Stimulated activated naive CD8-positive, alpha-beta T cell treated with anti-CD3 and anti-CD28 coated beads, Interleukin-15, Interleukin-2, amounts not matched to agents 100 U/mL and 50 U/mL, for 24 hours (primary cell): ENCODE data around the gene ATP13A1.

Source experiments
- ATAC-seq: fragments of 150-1000 bp; cut with Tn5 transposase; one replicate; pipeline ENCODE4 v1.10.0; 2021
- DNase-seq: peaks from one replicate; pipeline ENCODE4 v3.0.0; 2021

Gene ATP13A1

DNA sequence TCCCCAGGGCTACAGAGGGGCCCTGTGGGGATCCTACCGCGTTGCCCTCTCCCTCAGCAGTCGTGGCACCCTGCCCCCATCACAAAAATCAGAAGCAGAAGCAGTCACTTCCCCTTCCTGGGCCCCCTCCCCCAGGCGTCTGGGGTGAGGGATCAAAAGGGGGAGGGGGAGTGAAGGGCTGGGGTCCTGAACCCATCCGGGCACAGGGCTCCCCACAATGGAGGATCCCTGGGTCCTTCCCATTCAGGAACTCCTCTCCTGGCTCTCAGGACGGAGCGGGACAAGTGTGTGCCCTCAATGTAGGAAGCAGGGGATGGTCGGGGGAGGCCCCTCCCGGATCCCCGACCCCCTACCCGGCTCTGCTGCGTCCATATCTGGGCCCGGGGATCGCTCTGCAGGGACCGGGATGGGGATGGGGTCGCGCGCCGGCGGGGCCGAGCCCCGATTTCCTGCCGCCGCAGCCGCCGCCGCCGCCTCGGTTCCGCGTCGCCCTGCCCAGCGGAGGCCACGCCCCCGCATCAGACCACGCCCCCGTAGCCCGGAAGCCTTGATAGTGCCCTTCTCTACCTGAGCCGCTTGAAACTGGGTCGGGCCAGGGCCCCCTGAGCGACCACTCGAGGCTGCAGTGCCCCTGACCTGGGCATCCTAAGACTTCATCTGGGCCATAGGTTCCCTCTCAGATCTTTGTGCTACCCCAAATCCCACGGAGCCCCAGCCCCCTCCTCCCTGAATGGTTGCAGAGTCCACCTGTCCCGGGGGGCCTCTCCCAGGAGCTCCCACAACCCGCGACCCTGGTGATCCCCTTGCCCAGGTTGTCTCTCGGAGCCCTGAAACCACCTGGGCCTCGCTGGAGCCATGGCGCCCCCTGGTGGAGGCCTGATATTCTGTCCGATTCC is 20.1 kb downstream of the ATP13A1 start, which contains the start of gene GMIP:
Gene GMIP, minus strand, starts transcription at position 500 of the 896 bp plus-strand sequence. Its CDS starts 128 bp downstream, at position 372.
- DNase-seq, result peak; percentile 90
- ATAC-seq, result peak; percentile 79

- DNase-seq (peak; percentile 67), ATAC-seq (peak; percentile 68)
These were observed 20.8 kb downstream of the ATP13A1 start for GRCh38 chr19:19642506-19643157.

- ATAC-seq, result no peak
These were observed 25.8 kb downstream of the ATP13A1 start for GRCh38 chr19:19637523-19638251.

DNA sequence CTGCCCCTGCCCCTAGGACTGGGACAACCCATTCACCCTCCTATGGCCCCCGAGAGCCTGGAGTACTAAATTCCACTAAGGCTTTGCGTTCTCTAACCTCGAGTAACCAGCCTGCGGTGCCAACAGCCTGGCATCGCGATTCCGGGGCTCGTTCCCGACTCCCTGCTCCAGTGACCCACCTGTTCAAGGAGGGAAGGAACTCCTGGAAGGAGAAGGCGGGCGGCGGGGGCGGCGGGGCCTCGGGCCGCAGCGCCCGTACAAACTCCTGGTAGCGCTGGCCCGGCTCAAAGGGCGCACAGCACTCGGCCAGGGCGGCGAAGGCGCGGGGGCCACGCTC is 26.3 kb downstream of the ATP13A1 start:
- ATAC-seq (no peak), DNase-seq (no peak)

More at GRCh38 chr19:19637523-19638251, 25.8 kb downstream of the ATP13A1 start:
- DNase-seq, result no peak

DNA sequence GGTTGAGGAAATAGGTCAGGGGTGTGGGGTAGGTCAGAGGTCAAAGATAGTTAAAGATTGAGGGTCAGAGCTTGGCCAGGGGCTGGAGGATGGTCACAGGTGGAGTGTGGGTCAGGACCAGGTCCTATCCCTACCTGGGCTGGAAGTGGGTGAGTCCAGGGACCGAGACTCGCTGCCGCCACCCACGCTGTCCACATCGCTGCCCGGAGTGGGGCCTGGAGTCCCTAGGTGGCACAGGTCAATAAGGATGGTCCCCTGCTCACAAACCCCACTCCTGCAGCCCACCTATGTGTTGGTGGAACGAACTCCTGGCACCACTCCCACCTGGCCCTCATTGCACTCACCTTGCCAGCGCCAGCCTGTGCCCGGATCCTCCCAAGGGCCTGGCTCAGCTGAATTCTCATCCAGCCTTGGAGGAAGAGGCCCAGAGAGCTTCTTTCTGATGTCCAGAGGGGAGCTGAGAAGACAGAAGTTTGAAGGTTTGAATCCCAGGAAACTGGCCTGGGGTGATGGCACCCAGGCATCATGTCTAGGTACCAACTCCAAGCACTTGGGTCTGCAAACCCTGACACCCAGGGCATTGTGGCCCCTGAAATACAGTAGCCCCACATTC is 26.8 kb downstream of the ATP13A1 start:
- ATAC-seq (no peak), DNase-seq (no peak)

DNA sequence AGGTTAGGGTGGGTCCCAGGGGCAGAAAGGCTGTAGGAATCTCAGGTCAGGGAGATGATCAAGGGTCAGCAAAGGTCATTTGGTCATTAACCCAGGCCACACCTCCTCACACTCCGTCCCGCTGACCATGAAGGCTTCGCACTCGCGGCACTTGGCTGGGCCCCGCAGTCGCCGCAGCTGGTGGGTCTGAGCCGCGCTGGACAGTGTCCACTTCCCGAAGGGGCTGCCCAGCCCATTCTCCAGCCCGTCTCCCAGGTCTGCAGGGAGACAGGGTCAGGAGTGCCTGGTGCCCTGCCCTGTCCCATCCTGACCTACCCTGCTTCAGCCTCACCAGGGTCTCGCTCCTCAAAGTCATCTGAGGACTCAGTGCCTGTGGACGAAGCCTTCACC is 28.2 kb downstream of the ATP13A1 start:
- DNase-seq (no peak), ATAC-seq (no peak)

- DNase-seq (no peak), ATAC-seq (no peak)
These were observed 28.8 kb downstream of the ATP13A1 start for GRCh38 chr19:19634516-19635312.

DNA sequence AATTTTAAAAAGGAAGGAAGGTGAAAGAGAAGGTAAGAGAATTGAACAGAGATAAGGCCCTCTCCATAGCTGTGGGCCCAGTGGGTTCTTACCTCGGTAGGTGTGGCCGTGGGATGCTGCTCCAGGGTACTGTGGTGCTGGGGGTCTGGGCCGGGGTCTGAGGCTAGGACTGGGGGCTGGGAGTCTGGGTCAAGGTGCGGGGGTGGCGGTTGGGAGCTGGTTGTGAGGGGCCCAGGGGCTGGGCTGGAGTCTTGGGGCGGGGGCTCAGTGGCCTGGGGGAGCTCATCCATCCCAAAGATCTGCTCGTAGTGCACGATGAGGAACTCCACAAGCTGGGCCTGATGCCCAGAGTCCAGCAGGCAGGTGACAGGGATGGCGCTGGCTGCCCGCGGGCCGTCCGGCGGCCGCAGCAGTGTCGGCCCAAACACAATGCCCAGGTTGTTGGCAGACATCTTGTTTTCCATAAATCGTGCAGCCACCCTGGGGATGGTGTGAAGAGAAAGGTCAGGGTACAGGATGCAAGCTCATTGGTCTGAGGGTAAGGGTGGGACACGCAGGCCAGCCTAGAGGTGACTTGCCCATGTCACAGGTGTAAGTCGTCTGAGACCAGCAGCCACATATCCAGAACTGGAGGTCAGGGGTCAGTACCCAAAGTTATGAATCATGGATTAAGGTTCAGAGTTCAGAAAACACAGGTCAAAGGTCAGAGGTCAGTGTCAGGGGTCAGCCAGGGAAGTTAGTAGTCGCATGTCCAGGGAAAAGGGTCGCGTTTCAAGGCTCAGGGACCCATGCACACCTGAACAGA is 29.6 kb downstream of the ATP13A1 start:
- ATAC-seq (no peak), DNase-seq (no peak)

GRCh38 chr19:19632661-19633060 is 30.8 kb downstream of the ATP13A1 start:
- ATAC-seq (no peak), DNase-seq (no peak)

DNA sequence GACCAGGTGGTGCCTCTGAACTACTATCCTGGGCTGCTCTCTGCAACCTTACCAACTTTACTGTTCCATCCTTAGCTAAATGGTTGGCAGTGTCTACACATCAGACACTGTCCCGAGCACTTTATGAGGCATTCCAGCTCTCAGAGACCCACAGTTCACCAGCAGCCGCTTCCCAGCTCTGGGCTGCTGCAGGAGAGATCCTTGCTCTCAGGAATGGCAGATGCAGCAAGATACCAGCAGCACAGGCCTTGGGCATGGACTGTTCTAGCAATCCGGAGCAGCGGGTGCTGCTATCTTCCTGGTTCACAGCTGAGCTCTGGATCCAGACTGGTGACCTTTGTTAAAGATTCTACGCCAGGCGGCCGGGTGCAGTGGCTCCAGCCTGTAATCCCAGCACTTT is 32.1 kb downstream of the ATP13A1 start:
- ATAC-seq (no peak), DNase-seq (no peak)

- DNase-seq (no peak), ATAC-seq (no peak)
These were observed 33.0 kb downstream of the ATP13A1 start for GRCh38 chr19:19630426-19630825.

DNA sequence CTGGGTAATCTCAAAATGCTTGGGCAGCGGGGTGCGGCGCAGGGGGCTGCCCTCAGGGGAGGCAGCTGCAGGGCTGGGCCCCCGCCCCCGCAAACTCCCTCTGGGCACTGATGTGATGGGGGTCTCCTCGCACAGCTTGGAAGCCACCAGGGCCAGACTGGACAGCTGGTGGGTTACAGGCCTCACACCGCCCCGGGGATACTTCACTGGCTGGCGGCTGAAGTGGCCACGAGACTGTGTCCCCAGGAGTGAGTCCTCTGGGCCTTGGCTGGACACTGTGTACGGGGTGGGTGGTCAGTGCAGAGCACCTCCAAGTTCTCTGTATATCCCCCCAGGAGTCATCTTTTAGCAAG is 33.4 kb downstream of the ATP13A1 start:
- ATAC-seq (no peak), DNase-seq (no peak)

DNA sequence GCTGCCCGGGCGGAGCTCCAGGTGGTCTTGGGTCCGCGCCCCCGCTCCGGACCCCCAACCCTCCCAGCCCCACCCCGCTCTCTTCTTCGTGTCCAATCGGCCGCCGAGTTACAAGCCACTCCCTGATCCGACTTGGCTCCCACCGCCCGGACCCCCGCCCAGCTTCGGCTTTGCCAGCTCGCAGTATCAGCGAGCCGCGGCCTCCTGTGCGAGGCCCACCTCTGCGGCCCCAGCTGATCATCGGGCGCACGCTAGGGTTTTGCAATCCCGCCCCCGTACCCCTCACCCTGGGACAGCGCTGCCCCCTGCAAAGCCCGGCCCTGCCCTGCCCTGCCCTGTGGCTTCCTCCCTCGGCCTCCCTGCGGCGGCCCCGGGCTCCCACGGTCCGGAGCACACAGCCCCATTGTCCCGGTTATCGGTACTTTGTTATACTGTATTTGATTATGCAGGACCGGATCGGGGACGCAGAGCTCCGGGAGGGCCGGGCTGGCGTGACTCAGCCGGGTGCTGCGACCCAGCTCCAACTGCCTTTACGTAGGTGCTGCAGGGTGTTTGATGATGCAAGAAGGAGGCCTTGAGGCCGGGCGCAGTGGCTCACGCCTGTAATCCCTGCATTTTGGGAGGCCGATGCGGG is 34.9 kb downstream of the ATP13A1 start:
- DNase-seq (peak; percentile 55), ATAC-seq (peak; percentile 48)

- DNase-seq, result peak; percentile 73
- peak; percentile 65 for ATAC-seq
These were observed 35.6 kb downstream of the ATP13A1 start, which contains the start of gene LPAR2 for GRCh38 chr19:19627621-19628500. Gene LPAR2, minus strand, starts transcription at chr19:19628220. Its CDS starts 945 bp downstream, at chr19:19627275.

GRCh38 chr19:19626516-19627472 is 36.7 kb downstream of the ATP13A1 start:
- no peak for DNase-seq
- ATAC-seq, result no peak

DNA sequence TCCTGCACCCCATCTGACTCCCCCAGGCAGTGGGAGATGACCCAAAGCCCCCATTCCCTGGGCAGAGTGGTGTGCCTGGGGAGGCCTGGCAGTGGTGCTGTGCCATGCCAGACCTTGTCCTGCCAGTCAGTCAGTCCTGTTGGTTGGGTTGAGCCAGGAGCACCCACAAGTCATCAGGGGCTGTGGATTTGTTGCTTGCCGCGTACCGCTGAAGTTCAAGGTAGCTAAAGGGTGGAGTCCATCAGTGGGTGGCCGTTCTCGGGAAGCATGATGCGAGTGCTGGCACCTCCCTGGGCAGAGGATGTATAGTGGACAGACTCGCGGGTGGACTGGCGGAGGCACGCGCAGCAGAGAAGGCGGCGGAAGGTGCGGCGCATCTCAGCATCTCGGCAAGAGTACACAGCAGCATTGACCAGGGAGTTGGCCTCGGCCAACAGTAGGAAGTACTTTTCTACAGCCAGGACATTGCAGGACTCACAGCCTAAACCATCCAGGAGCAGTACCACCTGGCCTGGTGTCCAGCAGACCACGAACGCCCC is 39.4 kb downstream of the ATP13A1 start:
- no peak for ATAC-seq
- no peak for DNase-seq

DNA sequence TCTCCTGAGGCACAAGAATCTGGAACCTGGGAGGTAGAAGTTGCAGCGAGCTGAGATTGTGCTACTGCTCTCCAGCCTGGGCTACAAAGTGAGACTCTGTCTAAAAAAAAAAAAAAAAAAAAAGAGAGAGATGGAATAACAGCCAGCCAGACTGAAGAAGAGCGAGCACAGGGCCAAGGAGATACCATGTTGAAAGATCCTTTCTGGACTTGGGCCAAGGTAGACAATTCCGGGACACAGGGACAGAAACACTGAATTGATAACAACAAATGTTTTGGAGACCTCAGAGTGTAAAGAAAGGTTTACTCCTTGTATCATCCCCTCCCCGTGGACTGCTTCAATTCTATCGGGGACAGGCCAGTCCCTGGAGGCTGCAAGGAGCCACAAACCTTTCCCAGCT is 40.1 kb downstream of the ATP13A1 start:
- ATAC-seq, result no peak
- no peak for DNase-seq

DNA sequence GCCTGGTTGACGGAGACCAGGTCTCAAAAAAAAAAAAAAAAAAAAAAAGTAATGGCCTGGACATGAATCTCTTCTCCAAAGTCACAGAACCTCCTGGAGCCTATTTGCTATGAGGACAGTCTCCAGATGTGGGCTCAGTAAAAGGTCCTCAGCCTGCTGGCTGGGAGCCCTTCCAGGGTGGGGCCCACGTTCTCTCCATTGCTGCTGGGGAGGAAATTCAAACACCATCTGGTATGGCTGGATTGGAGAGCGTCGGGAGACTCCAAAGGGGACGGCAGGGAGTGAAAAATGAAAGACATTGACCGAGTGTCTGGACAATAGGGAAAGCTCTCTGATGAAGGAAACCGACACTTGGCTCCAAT is 43.6 kb downstream of the ATP13A1 start:
- DNase-seq (no peak), ATAC-seq (no peak)
